ENCODE measurements around the gene PSRC1.

The PSRC1 gene

DNA sequence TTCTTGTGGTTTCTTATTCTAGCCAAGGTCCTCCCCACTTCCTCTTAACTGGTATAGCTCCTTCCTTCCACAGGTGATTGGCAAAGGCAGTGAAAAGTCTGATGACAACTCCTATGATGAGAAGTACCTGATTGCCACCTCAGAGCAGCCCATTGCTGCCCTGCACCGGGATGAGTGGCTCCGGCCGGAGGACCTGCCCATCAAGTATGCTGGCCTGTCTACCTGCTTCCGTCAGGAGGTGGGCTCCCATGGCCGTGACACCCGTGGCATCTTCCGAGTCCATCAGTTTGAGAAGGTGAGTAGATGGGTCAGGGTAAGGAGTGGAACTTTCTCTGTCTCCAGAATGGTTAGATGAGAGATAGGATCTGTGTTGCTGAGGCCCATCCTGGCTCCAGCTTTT, 47.8 kb downstream of the PSRC1 start:
- Histone ChIP-seq H3K79me1 (replicated peaks; ENCODE audit: low read length, poor library complexity, severe bottlenecking) (peaks cover 6% of the 10 kb centered on the region), H3K27ac (ENCODE audit: low read length, poor library complexity, severe bottlenecking) (no peak overlapping the region), H2BK5ac (ENCODE audit: low read depth, low read length, poor library complexity, severe bottlenecking) (no peak overlapping the region), H3K27me3 (ENCODE audit: control insufficient read depth in 1 of 2, insufficient read depth in 1 of 2, low read length in 2 of 2) (no peaks in the 10 kb centered on the region), H3K14ac (ENCODE audit: low read length in 2 of 2) (no peak overlapping the region), H4K91ac (ENCODE audit: low read length) (no peak overlapping the region), H3K18ac (ENCODE audit: low read depth in 1 of 2, low read length in 2 of 2) (no peak overlapping the region), H3K9ac (ENCODE audit: low read length) (no peak overlapping the region), H3K9me3 (ENCODE audit: control insufficient read depth, low read length) (no peaks in the 10 kb centered on the region), H3K4me3 (ENCODE audit: insufficient read depth in 1 of 2, low read depth in 1 of 2, low read length in 2 of 2) (no peak overlapping the region), H4K8ac (ENCODE audit: low read length) (no peak overlapping the region), H2BK15ac (ENCODE audit: low read depth, poor library complexity, severe bottlenecking) (no peak overlapping the region), H2BK120ac (ENCODE audit: low read depth, low read length) (no peak overlapping the region), H2AFZ (ENCODE audit: low read depth, low read length) (no peak overlapping the region), H3K4ac (ENCODE audit: low read depth in 1 of 2, low read length in 2 of 2) (no peak overlapping the region), H3K23ac (ENCODE audit: low read length in 2 of 2) (no peak overlapping the region), H3K4me1 (ENCODE audit: control insufficient read depth, insufficient read depth, low read depth, low read length) (peaks cover 4% of the 10 kb centered on the region), H3K36me3 (ENCODE audit: control insufficient read depth in 1 of 2, insufficient read depth in 2 of 2, low read depth in 1 of 2, low read length in 2 of 2) (peaks cover 67 to 92% of the 10 kb centered on the region in 2 experiments), H2AK5ac (ENCODE audit: low read length, severe bottlenecking) (no peak overlapping the region), H2BK12ac (ENCODE audit: low read length in 2 of 2) (no peak overlapping the region), H3K4me2 (ENCODE audit: low read length, poor library complexity, severe bottlenecking) (no peak overlapping the region)
- WGBS, result 96% methylated on average over 7 of the region's 7 CpGs
- DNase-seq, result no peak

DNA sequence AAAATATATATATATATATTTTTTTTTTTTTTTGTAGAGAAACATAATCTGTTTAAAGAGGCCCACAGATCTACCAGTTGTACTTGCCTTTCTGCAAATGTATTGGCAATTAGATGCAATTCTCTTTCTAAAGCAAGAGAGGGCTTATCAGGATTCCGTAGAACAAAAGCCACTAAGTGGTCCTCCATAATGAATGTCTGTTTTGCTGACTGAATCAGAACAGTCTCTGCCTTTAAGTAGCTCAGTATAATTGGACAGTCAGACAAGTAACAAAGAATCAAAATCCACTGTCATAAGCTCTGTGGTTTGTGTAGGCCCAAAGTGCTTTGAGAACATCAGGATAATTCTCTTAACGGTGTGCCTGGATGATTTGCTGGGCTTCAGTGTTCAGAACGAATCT, 51.9 kb downstream of the PSRC1 start:
- H2BK5ac ChIP-seq (ENCODE audit: low read depth, low read length, poor library complexity, severe bottlenecking), result no peak overlapping the region
- no peak overlapping the region for H2AFZ ChIP-seq (ENCODE audit: low read depth, low read length)
- H3K4me2 ChIP-seq (ENCODE audit: low read length, poor library complexity, severe bottlenecking), result no peak overlapping the region
- no peak overlapping the region for H3K9ac ChIP-seq (ENCODE audit: low read length)
- no peak for DNase-seq
- no peak overlapping the region for H4K91ac ChIP-seq (ENCODE audit: low read length)
- peaks cover 19% of the 10 kb centered on the region for H3K79me1 ChIP-seq (replicated peaks; ENCODE audit: low read length, poor library complexity, severe bottlenecking)
- no peak overlapping the region for H2BK120ac ChIP-seq (ENCODE audit: low read depth, low read length)
- no peak overlapping the region for H2AK5ac ChIP-seq (ENCODE audit: low read length, severe bottlenecking)
- no peaks in the 10 kb centered on the region for H3K27me3 ChIP-seq (ENCODE audit: control insufficient read depth in 1 of 2, insufficient read depth in 1 of 2, low read length in 2 of 2)
- no peak overlapping the region for H3K4me3 ChIP-seq (ENCODE audit: insufficient read depth in 1 of 2, low read depth in 1 of 2, low read length in 2 of 2)
- no peak overlapping the region for H3K18ac ChIP-seq (ENCODE audit: low read depth in 1 of 2, low read length in 2 of 2)
- H3K4me1 ChIP-seq (ENCODE audit: control insufficient read depth, insufficient read depth, low read depth, low read length), result peaks cover 7% of the 10 kb centered on the region
- H3K27ac ChIP-seq (ENCODE audit: low read length, poor library complexity, severe bottlenecking), result no peak overlapping the region
- H3K14ac ChIP-seq (ENCODE audit: low read length in 2 of 2), result no peak overlapping the region
- H2BK12ac ChIP-seq (ENCODE audit: low read length in 2 of 2), result no peak overlapping the region
- H3K4ac ChIP-seq (ENCODE audit: low read depth in 1 of 2, low read length in 2 of 2), result no peak overlapping the region
- H3K23ac ChIP-seq (ENCODE audit: low read length in 2 of 2), result no peak overlapping the region
- no peak overlapping the region for H4K8ac ChIP-seq (ENCODE audit: low read length)
- H2BK15ac ChIP-seq (ENCODE audit: low read depth, poor library complexity, severe bottlenecking), result no peak overlapping the region
- H3K36me3 ChIP-seq (ENCODE audit: control insufficient read depth in 1 of 2, insufficient read depth in 2 of 2, low read depth in 1 of 2, low read length in 2 of 2), result peaks cover 45 to 83% of the 10 kb centered on the region in 2 experiments
- no peaks in the 10 kb centered on the region for H3K9me3 ChIP-seq (ENCODE audit: control insufficient read depth, low read length)
- WGBS, result 95% methylated on average over 3 of the region's 3 CpGs
